CD4-positive, CD25-positive, alpha-beta regulatory T cell (primary cell): ENCODE data around the gene RHBDL3. TPM values are rescaled to one million over a fixed set of nuclear protein-coding genes. Genes with fewer than 3 reads are reported as not detected.

Experiments
- ATAC-seq, 2 donors: fragments of 150-1000 bp; cut with Tn5 transposase; one replicate each; pipeline ENCODE4 v1.10.0; 2021; ENCODE audit warnings: low read depth in 2 of 2, moderate number of reproducible peaks in 2 of 2, moderate library complexity in 1 of 2
- DNase-seq, 3 donors: peaks; one replicate each; pipeline versions ENCODE4 v3.0.0 to v3.0.0-alpha.2; 2012 to 2022; ENCODE audit warnings: mixed read lengths in 1 of 3
- H3K27ac ChIP-seq: one replicate; pipeline ENCODE4 v1.7.0; 2013; ENCODE audit warnings: mild to moderate bottlenecking, low read length; ENCODE audit not compliant: insufficient read depth, poor library complexity, severe bottlenecking
- H3K27me3 ChIP-seq: one replicate; pipeline ENCODE4 v1.7.0; 2013; ENCODE audit warnings: low read length; ENCODE audit not compliant: control insufficient read depth, insufficient read depth
- H3K36me3 ChIP-seq: one replicate; pipeline ENCODE4 v1.7.0; 2013; ENCODE audit warnings: mild to moderate bottlenecking, low read length, moderate library complexity; ENCODE audit not compliant: control insufficient read depth, insufficient read depth
- H3K4me1 ChIP-seq: 2 replicates; pipeline ENCODE4 v1.7.0; 2013; ENCODE audit warnings: mild to moderate bottlenecking, low read length; ENCODE audit not compliant: insufficient read depth, control insufficient read depth, poor library complexity, severe bottlenecking
- H3K4me3 ChIP-seq: one replicate; pipeline ENCODE4 v1.7.0; 2013; ENCODE audit warnings: low read depth, mild to moderate bottlenecking, low read length, moderate library complexity
- H3K9me3 ChIP-seq, 2 experiments: 1 replicate in 1 of 2; 2 replicates in 1 of 2; pipeline ENCODE4 v1.7.0; 2013; ENCODE audit warnings: low read length in 2 of 2, mild to moderate bottlenecking in 1 of 2, moderate library complexity in 1 of 2; ENCODE audit not compliant: control insufficient read depth in 2 of 2
- H3K27ac Mint-ChIP-seq, 3 donors: one replicate each; pipeline ENCODE4 v1.8.0; 2020 to 2022; ENCODE audit warnings: mild to moderate bottlenecking in 3 of 3, mixed read lengths in 3 of 3, moderate library complexity in 2 of 3
- H3K27me3 Mint-ChIP-seq: one replicate; pipeline ENCODE4 v1.8.0; 2022; ENCODE audit warnings: mild to moderate bottlenecking, mixed read lengths
- H3K36me3 Mint-ChIP-seq: one replicate; pipeline ENCODE4 v1.8.0; 2020; ENCODE audit warnings: mixed read lengths
- H3K4me1 Mint-ChIP-seq, 4 donors: one replicate each; pipeline ENCODE4 v1.8.0; 2020 to 2022; ENCODE audit warnings: mixed read lengths in 4 of 4, mild to moderate bottlenecking in 1 of 4
- H3K4me3 Mint-ChIP-seq, 4 donors: one replicate each; pipeline ENCODE4 v1.8.0; 2020 to 2022; ENCODE audit warnings: mild to moderate bottlenecking in 4 of 4, mixed read lengths in 4 of 4, moderate library complexity in 3 of 4
- H3K9me3 Mint-ChIP-seq, 7 donors: one replicate each; pipeline ENCODE4 v1.8.0; 2020 to 2022; ENCODE audit warnings: mixed read lengths in 7 of 7, mild to moderate bottlenecking in 3 of 7, moderate library complexity in 2 of 7
- polyA plus RNA-seq, 4 donors: library from polyadenylated mRNA; unstranded; fragments of 300-500 nt; fragmentation: Illumina TruSeq; gene quantifications; one replicate each; pipeline ENCODE4 v1.2.3, GENCODE V29; 2021
- total RNA-seq: library from RNA; stranded (reverse); gene quantifications from one replicate; pipeline ENCODE4 v1.2.3, GENCODE V29; 2022

RHBDL3 gene, protein sequence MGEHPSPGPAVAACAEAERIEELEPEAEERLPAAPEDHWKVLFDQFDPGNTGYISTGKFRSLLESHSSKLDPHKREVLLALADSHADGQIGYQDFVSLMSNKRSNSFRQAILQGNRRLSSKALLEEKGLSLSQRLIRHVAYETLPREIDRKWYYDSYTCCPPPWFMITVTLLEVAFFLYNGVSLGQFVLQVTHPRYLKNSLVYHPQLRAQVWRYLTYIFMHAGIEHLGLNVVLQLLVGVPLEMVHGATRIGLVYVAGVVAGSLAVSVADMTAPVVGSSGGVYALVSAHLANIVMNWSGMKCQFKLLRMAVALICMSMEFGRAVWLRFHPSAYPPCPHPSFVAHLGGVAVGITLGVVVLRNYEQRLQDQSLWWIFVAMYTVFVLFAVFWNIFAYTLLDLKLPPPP
- total RNA-seq (not detected), polyA plus RNA-seq (not detected)

GRCh38 chr17:32265192-32265923 is at the start of gene RHBDL3:
Gene RHBDL3, plus strand, starts transcription at chr17:32265832. Its CDS starts 358 bp downstream, at chr17:32266190.
- Histone ChIP-seq H3K27me3 (peaks cover 40% of the 10 kb centered on the region), H3K36me3 (no peaks in the 10 kb centered on the region), H3K4me1 (peaks cover 21% of the 10 kb centered on the region), H3K9me3 (no peaks in the 10 kb centered on the region), H3K27ac (no peak within 1 kb of the TSS), H3K4me3 (no peak within 1 kb of the TSS)
- H3K36me3 Mint-ChIP-seq, result peaks cover 8% of the 10 kb centered on the region
- DNase-seq (no peak), ATAC-seq (peak in 1 of 2 donors; percentile 7)
- H3K27me3 Mint-ChIP-seq, result peaks cover 68% of the 10 kb centered on the region
- peaks cover 0 to 37% (median 15%) of the 10 kb centered on the region in 4 donors for H3K4me1 Mint-ChIP-seq
- H3K9me3 Mint-ChIP-seq, result peaks cover 0 to 2% (median 0%) of the 10 kb centered on the region in 7 donors
- H3K27ac Mint-ChIP-seq, result no peak within 1 kb of the TSS
- peak within 1 kb of the TSS; percentile 79 to 93 (median 84) for H3K4me3 Mint-ChIP-seq

- Mint-ChIP-seq H3K4me1 (peaks cover 6 to 19% (median 15%) of the 10 kb centered on the region in 4 donors), H3K27me3 (no peaks in the 10 kb centered on the region), H3K36me3 (peaks cover 25% of the 10 kb centered on the region), H3K9me3 (no peaks in the 10 kb centered on the region), H3K4me3 (no peak overlapping the region), H3K27ac (no peak overlapping the region)
- H3K27ac ChIP-seq, result no peak overlapping the region
- peaks cover 6% of the 10 kb centered on the region for H3K4me1 ChIP-seq
- DNase-seq, result no peak
- no peaks in the 10 kb centered on the region for H3K27me3 ChIP-seq
- no peak for ATAC-seq
- no peak overlapping the region for H3K4me3 ChIP-seq
- H3K9me3 ChIP-seq, result no peaks in the 10 kb centered on the region
- H3K36me3 ChIP-seq, result peaks cover 6% of the 10 kb centered on the region
These were observed 43.0 kb upstream of the RHBDL3 start for GRCh38 chr17:32222621-32223020.

- Mint-ChIP-seq H3K27ac (peak overlapping the region in 1 of 3 donors; percentile 23), H3K27me3 (no peaks in the 10 kb centered on the region), H3K9me3 (no peaks in the 10 kb centered on the region), H3K4me3 (no peak overlapping the region), H3K36me3 (peaks cover 25% of the 10 kb centered on the region), H3K4me1 (peaks cover 6 to 19% (median 15%) of the 10 kb centered on the region in 4 donors)
- no peak for DNase-seq
- no peak overlapping the region for H3K4me3 ChIP-seq
- peaks cover 6% of the 10 kb centered on the region for H3K36me3 ChIP-seq
- no peaks in the 10 kb centered on the region for H3K27me3 ChIP-seq
- H3K27ac ChIP-seq, result no peak overlapping the region
- peaks cover 6% of the 10 kb centered on the region for H3K4me1 ChIP-seq
- no peaks in the 10 kb centered on the region for H3K9me3 ChIP-seq
- no peak for ATAC-seq
These were observed 41.9 kb upstream of the RHBDL3 start for GRCh38 chr17:32223703-32224102.

GRCh38 chr17:32226886-32227285 is 38.7 kb upstream of the RHBDL3 start:
- H3K9me3 Mint-ChIP-seq, result no peaks in the 10 kb centered on the region
- H3K9me3 ChIP-seq, result no peaks in the 10 kb centered on the region
- DNase-seq (no peak), ATAC-seq (no peak)
- no peak overlapping the region for H3K27ac ChIP-seq
- no peak overlapping the region for H3K4me3 ChIP-seq
- no peak overlapping the region for H3K27ac Mint-ChIP-seq
- H3K27me3 ChIP-seq, result no peaks in the 10 kb centered on the region
- H3K36me3 Mint-ChIP-seq, result peaks cover 29% of the 10 kb centered on the region
- H3K4me3 Mint-ChIP-seq, result no peak overlapping the region
- peaks cover 0 to 4% (median 2%) of the 10 kb centered on the region in 4 donors for H3K4me1 Mint-ChIP-seq
- no peaks in the 10 kb centered on the region for H3K4me1 ChIP-seq
- H3K27me3 Mint-ChIP-seq, result no peaks in the 10 kb centered on the region
- H3K36me3 ChIP-seq, result peaks cover 6% of the 10 kb centered on the region

DNA sequence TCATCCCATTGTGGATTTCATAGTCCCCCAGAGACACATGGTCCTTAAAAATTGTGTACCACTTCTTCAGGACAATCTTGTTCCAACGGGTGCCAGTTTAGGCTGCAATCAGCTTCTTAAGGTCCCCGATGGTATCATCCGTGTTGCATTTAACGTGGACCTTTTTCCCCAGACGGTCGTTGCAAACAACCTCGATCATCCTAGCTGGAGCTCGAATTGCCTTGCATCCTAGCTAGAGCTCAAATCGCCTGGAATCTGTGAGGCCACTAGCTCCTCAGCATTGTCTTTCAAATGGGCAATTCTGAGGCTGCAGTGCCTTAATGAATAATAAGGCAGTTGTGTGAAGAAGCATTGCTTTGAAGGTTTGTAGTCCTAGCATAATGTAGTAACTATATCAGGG is 37.7 kb upstream of the RHBDL3 start:
- ATAC-seq, result no peak

DNA sequence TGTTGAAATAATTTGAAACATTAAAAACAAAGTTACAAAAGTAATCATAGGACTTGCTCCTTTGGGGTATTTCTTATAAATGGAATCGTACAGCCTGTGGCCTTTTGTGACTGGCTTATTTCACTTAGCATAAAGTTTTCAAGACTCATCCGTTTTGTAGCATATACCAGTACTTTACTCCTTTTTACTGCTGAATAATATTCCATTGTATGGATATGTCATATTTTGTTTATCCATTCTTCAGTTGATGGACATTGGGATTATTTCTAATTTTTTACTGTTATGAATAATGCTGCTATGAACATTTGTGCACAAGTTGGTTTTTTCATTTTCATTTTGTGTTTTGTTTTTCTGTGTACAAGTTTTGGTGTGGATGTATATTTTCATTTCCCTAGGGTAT is 30.0 kb upstream of the RHBDL3 start:
- Histone ChIP-seq H3K4me1 (no peaks in the 10 kb centered on the region), H3K27me3 (no peaks in the 10 kb centered on the region), H3K36me3 (no peaks in the 10 kb centered on the region), H3K27ac (no peak overlapping the region), H3K9me3 (no peaks in the 10 kb centered on the region), H3K4me3 (no peak overlapping the region)
- peaks cover 0 to 4% (median 0%) of the 10 kb centered on the region in 4 donors for H3K4me1 Mint-ChIP-seq
- H3K4me3 Mint-ChIP-seq, result no peak overlapping the region
- H3K36me3 Mint-ChIP-seq, result no peaks in the 10 kb centered on the region
- H3K9me3 Mint-ChIP-seq, result no peaks in the 10 kb centered on the region
- DNase-seq (no peak), ATAC-seq (no peak)
- H3K27ac Mint-ChIP-seq, result no peak overlapping the region
- H3K27me3 Mint-ChIP-seq, result no peaks in the 10 kb centered on the region

More for the DNA sequence above, 37.7 kb upstream of the RHBDL3 start:
- Mint-ChIP-seq H3K4me1 (peaks cover 0 to 2% (median 0%) of the 10 kb centered on the region in 4 donors), H3K36me3 (peaks cover 25% of the 10 kb centered on the region), H3K27ac (peak overlapping the region in 1 of 3 donors; percentile 53), H3K9me3 (no peaks in the 10 kb centered on the region), H3K27me3 (no peaks in the 10 kb centered on the region), H3K4me3 (no peak overlapping the region)
- no peak overlapping the region for H3K27ac ChIP-seq
- no peaks in the 10 kb centered on the region for H3K4me1 ChIP-seq
- H3K4me3 ChIP-seq, result no peak overlapping the region
- H3K9me3 ChIP-seq, result no peaks in the 10 kb centered on the region
- DNase-seq, result no peak
- no peaks in the 10 kb centered on the region for H3K27me3 ChIP-seq
- H3K36me3 ChIP-seq, result peaks cover 6% of the 10 kb centered on the region

- peaks cover 0 to 2% (median 0%) of the 10 kb centered on the region in 4 donors for H3K4me1 Mint-ChIP-seq
- Histone ChIP-seq H3K27me3 (no peaks in the 10 kb centered on the region), H3K36me3 (no peaks in the 10 kb centered on the region), H3K4me3 (no peak overlapping the region), H3K9me3 (no peaks in the 10 kb centered on the region), H3K4me1 (no peaks in the 10 kb centered on the region), H3K27ac (no peak overlapping the region)
- H3K9me3 Mint-ChIP-seq, result no peaks in the 10 kb centered on the region
- H3K27ac Mint-ChIP-seq, result no peak overlapping the region
- no peaks in the 10 kb centered on the region for H3K27me3 Mint-ChIP-seq
- H3K4me3 Mint-ChIP-seq, result no peak overlapping the region
- no peak for DNase-seq
- ATAC-seq, result no peak
- peaks cover 4% of the 10 kb centered on the region for H3K36me3 Mint-ChIP-seq
These were observed 26.2 kb upstream of the RHBDL3 start for GRCh38 chr17:32239456-32239855.
